DMS 273 treated with DMSO at 0.1 percent for 48 hours (cell line): Measurements from ENCODE around the gene MPRIP.

ENCODE experiments used
- DNase-seq: peaks from one replicate; lab custom pipeline; 2025; lab: John Stamatoyannopoulos, UW

MPRIP gene

GRCh38 chr17:17051380-17051779 lies 9.1 kb downstream of the MPRIP start:
- no peak for DNase-seq

- no peak for DNase-seq
Measured at GRCh38 chr17:17051791-17052461, 9.7 kb downstream of the MPRIP start.

GRCh38 chr17:17052462-17053221 lies 10.4 kb downstream of the MPRIP start:
- DNase-seq: no peak

- no peak for DNase-seq
Measured at GRCh38 chr17:17053446-17054379, 11.5 kb downstream of the MPRIP start.

GRCh38 chr17:17054636-17055035 lies 12.4 kb downstream of the MPRIP start:
- DNase-seq: no peak

GRCh38 chr17:17055286-17056155 lies 13.3 kb downstream of the MPRIP start:
- no peak for DNase-seq

GRCh38 chr17:17056156-17056539 lies 13.9 kb downstream of the MPRIP start:
- no peak for DNase-seq

GRCh38 chr17:17057057-17057551 lies 14.8 kb downstream of the MPRIP start:
- no peak for DNase-seq

GRCh38 chr17:17058304-17058703 lies 16.0 kb downstream of the MPRIP start:
- no peak for DNase-seq

- no peak for DNase-seq
Measured at GRCh38 chr17:17059301-17059890, 17.1 kb downstream of the MPRIP start.

GRCh38 chr17:17060001-17060922 lies 18.0 kb downstream of the MPRIP start:
- no peak for DNase-seq

- no peak for DNase-seq
Measured at GRCh38 chr17:17060930-17061329, 18.7 kb downstream of the MPRIP start.

GRCh38 chr17:17061516-17061915 lies 19.3 kb downstream of the MPRIP start:
- DNase-seq: no peak

GRCh38 chr17:17062356-17062755 lies 20.1 kb downstream of the MPRIP start:
- DNase-seq: no peak

GRCh38 chr17:17062866-17063265 lies 20.6 kb downstream of the MPRIP start:
- no peak for DNase-seq

GRCh38 chr17:17063546-17064122 lies 21.4 kb downstream of the MPRIP start:
- DNase-seq: no peak

- no peak for DNase-seq
Measured at GRCh38 chr17:17064322-17064721, 22.1 kb downstream of the MPRIP start.

GRCh38 chr17:17066021-17066420 lies 23.8 kb downstream of the MPRIP start:
- no peak for DNase-seq

- DNase-seq: no peak
Measured at GRCh38 chr17:17067257-17067656, 25.0 kb downstream of the MPRIP start.

GRCh38 chr17:17069849-17070248 lies 27.6 kb downstream of the MPRIP start:
- no peak for DNase-seq
